Measurements from ENCODE around the gene P2RY13. TPM values are rescaled to one million over a fixed set of nuclear protein-coding genes. Genes with fewer than 3 reads are reported as not detected.

P2RY13 gene
- total and polyA plus RNA-seq, 2 of the 4 experiments (the other 2 are of a cell fraction): not detected

Other genes starting within 250 kb of the P2RY13 start
- gene MED12L, start 243.9 kb downstream of the P2RY13 start, total RNA-seq (2012; rRNA removed): 0.18 and 0.28 TPM in 2 replicates
- 0.05 and 0.16 TPM in 2 replicates for gene MED12L, start 243.9 kb downstream of the P2RY13 start, polyA plus RNA-seq (2012; rRNA removed)
- not detected in 2 replicates for gene GPR171, start 126.3 kb downstream of the P2RY13 start, total RNA-seq (2012; rRNA removed)
- gene GPR171, start 126.3 kb downstream of the P2RY13 start, polyA plus RNA-seq (2012; rRNA removed): not detected in 2 replicates
- gene P2RY14, start 51.0 kb downstream of the P2RY13 start, total RNA-seq (2012; rRNA removed): not detected in 2 replicates
- not detected in 2 replicates for gene P2RY14, start 51.0 kb downstream of the P2RY13 start, polyA plus RNA-seq (2012; rRNA removed)
- 0.28 and 0.36 TPM in 2 replicates for gene GPR87, start 12.7 kb downstream of the P2RY13 start, total RNA-seq (2012; rRNA removed)
- gene GPR87, start 12.7 kb downstream of the P2RY13 start, polyA plus RNA-seq (2012; rRNA removed): 0.26 TPM in 2 replicates
- not detected in 2 replicates for gene P2RY12, start 55.2 kb upstream of the P2RY13 start, total RNA-seq (2012; rRNA removed)
- not detected in 2 replicates for gene P2RY12, start 55.2 kb upstream of the P2RY13 start, polyA plus RNA-seq (2012; rRNA removed)
- gene IGSF10, start 131.5 kb upstream of the P2RY13 start, total RNA-seq (2012; rRNA removed): under 0.01 TPM in 2 replicates
- gene IGSF10, start 131.5 kb upstream of the P2RY13 start, polyA plus RNA-seq (2012; rRNA removed): 0.03 and 0.07 TPM in 2 replicates

All from IMR-90 (cell line).